Sigmoid colon (tissue), 4 donors: ENCODE measurements around the gene TRAF2.

Experiments used
- EP300 ChIP-seq, 4 donors: sonication (generic); formaldehyde crosslinking; IDR thresholded peaks; one replicate each; pipeline ENCODE4 v1.6.1; 2017; ENCODE audit warnings: antibody characterized with exemption in 4 of 4
- POLR2A ChIP-seq, 2 donors: fragments of 450-650 bp; IDR thresholded peaks; one replicate each; pipeline ENCODE4 v1.6.1; 2016; ENCODE audit warnings: antibody characterized with exemption in 2 of 2, mild to moderate bottlenecking in 2 of 2, moderate library complexity in 2 of 2
- POLR2AphosphoS5 ChIP-seq, 4 donors: sonication (generic); formaldehyde crosslinking; IDR thresholded peaks; one replicate each; pipeline ENCODE4 v1.6.1; 2017; ENCODE audit warnings: antibody characterized with exemption in 4 of 4
- TF ChIP-seq, protein P1 (sequence below), 4 experiments: fragments of 450-650 bp in 3 of 4; fragments of 200-600 bp in 1 of 4; IDR thresholded peaks; one replicate each; pipeline ENCODE4 v1.5.1; 2016 to 2019; ENCODE audit warnings: antibody characterized with exemption in 4 of 4, mild to moderate bottlenecking in 3 of 4, moderate library complexity in 2 of 4

DNA sequence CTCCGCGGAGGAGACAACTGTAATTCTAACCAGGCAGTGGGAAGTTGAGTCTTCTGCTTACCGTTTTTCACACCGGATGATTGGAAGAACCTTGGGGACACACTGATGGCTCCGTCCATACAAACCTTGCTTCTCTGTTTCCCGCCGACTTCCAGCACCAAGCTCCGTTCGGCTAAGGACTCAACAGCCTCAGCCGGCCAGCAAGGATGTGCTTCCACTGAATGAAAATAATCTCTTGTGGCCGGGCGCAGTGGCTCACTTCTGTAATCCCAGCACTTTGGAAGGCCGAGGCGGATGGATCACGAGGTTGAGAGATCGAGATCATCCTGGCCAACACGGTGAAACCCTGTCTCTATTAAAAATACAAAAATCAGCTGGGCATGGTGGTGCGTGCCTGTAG lies 18.4 kb upstream of the TRAF2 start:
- TF ChIP-seq, protein P1, sequence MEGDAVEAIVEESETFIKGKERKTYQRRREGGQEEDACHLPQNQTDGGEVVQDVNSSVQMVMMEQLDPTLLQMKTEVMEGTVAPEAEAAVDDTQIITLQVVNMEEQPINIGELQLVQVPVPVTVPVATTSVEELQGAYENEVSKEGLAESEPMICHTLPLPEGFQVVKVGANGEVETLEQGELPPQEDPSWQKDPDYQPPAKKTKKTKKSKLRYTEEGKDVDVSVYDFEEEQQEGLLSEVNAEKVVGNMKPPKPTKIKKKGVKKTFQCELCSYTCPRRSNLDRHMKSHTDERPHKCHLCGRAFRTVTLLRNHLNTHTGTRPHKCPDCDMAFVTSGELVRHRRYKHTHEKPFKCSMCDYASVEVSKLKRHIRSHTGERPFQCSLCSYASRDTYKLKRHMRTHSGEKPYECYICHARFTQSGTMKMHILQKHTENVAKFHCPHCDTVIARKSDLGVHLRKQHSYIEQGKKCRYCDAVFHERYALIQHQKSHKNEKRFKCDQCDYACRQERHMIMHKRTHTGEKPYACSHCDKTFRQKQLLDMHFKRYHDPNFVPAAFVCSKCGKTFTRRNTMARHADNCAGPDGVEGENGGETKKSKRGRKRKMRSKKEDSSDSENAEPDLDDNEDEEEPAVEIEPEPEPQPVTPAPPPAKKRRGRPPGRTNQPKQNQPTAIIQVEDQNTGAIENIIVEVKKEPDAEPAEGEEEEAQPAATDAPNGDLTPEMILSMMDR (IDR thresholded peaks at IDR 0.05), result no peak
- TF ChIP-seq EP300 (IDR thresholded peaks at IDR 0.05) (no peak), POLR2AphosphoS5 (IDR thresholded peaks at IDR 0.05) (no peak), POLR2A (IDR thresholded peaks at IDR 0.05) (no peak)
